ENCODE results near the gene DOCK4.

DOCK4 gene

GRCh38 chr7:111990643-111991042, 215.6 kb downstream of the DOCK4 start:
- DNase-seq (ENCODE audit: low spot score), result no peak

GRCh38 chr7:111987886-111988285, 218.3 kb downstream of the DOCK4 start:
- no peak for DNase-seq (ENCODE audit: low spot score)
- TF ChIP-seq CTCF (IDR thresholded peaks at IDR 0.05; ENCODE audit: extremely low read depth, missing control alignments), result no peak

More at GRCh38 chr7:111990643-111991042, 215.6 kb downstream of the DOCK4 start:
- no peak for TF ChIP-seq CTCF (IDR thresholded peaks at IDR 0.05; ENCODE audit: extremely low read depth, missing control alignments)

- no peak for DNase-seq (ENCODE audit: low spot score)
- TF ChIP-seq CTCF (IDR thresholded peaks at IDR 0.05; ENCODE audit: extremely low read depth, missing control alignments), result no peak
Measured at GRCh38 chr7:111987115-111987826, 218.9 kb downstream of the DOCK4 start.

- no peak for TF ChIP-seq CTCF (IDR thresholded peaks at IDR 0.05; ENCODE audit: extremely low read depth, missing control alignments)
- DNase-seq (ENCODE audit: low spot score), result no peak
Measured at GRCh38 chr7:111986601-111987000, 219.6 kb downstream of the DOCK4 start.

GRCh38 chr7:111985798-111986197, 220.4 kb downstream of the DOCK4 start:
- TF ChIP-seq CTCF (IDR thresholded peaks at IDR 0.05; ENCODE audit: extremely low read depth, missing control alignments), result no peak
- DNase-seq (ENCODE audit: low spot score), result no peak

- no peak for TF ChIP-seq CTCF (IDR thresholded peaks at IDR 0.05; ENCODE audit: extremely low read depth, missing control alignments)
- DNase-seq (ENCODE audit: low spot score), result no peak
Measured at GRCh38 chr7:111982804-111983203, 223.4 kb downstream of the DOCK4 start.

GRCh38 chr7:111982133-111982532, 224.1 kb downstream of the DOCK4 start:
- no peak for DNase-seq (ENCODE audit: low spot score)
- TF ChIP-seq CTCF (IDR thresholded peaks at IDR 0.05; ENCODE audit: extremely low read depth, missing control alignments), result no peak
